Nephron (organoid): ENCODE measurements around the gene ANTXRL.
"Not testable (repeated sequence)": the region's sequence is repeated elsewhere in the genome, so short reads cannot be mapped to it uniquely, and the experiment has no call there.

Source experiments
- H3K27ac Mint-ChIP-seq, 3 experiments: 2 replicates each; pipeline ENCODE4 v1.8.0; 2020; ENCODE audit warnings: mixed read lengths in 3 of 3, mild to moderate bottlenecking in 2 of 3, moderate library complexity in 1 of 3
- H3K27me3 Mint-ChIP-seq: 2 replicates; pipeline ENCODE4 v1.8.0; 2021; ENCODE audit warnings: low read depth, mild to moderate bottlenecking, moderate library complexity, mixed read lengths
- H3K36me3 Mint-ChIP-seq: 2 replicates; pipeline ENCODE4 v1.8.0; 2020; ENCODE audit warnings: low read depth, mixed read lengths
- H3K4me1 Mint-ChIP-seq: 2 replicates; pipeline ENCODE4 v1.8.0; 2020; ENCODE audit warnings: mixed read lengths
- H3K4me3 Mint-ChIP-seq, 3 experiments: 2 replicates each; pipeline ENCODE4 v1.8.0; 2020; ENCODE audit warnings: mild to moderate bottlenecking in 3 of 3, mixed read lengths in 3 of 3, moderate library complexity in 2 of 3
- H3K9me3 Mint-ChIP-seq: 2 replicates; pipeline ENCODE4 v1.8.0; 2020; ENCODE audit warnings: mixed read lengths
- TF ChIP-seq, protein P1 (sequence below), 3 experiments: fragments of 200-600 bp; sonication (generic); IDR thresholded peaks; one replicate each; pipeline ENCODE4 v1.5.0; 2021; ENCODE audit warnings: antibody characterized with exemption in 3 of 3; ENCODE audit not compliant: unreplicated experiment in 3 of 3

Gene ANTXRL

GRCh38 chr10:46245381-46245900 lies 41.4 kb upstream of the ANTXRL start:
- H3K27ac Mint-ChIP-seq = no peak overlapping the region
- H3K4me3 Mint-ChIP-seq = no peak overlapping the region
- TF ChIP-seq, protein P1, sequence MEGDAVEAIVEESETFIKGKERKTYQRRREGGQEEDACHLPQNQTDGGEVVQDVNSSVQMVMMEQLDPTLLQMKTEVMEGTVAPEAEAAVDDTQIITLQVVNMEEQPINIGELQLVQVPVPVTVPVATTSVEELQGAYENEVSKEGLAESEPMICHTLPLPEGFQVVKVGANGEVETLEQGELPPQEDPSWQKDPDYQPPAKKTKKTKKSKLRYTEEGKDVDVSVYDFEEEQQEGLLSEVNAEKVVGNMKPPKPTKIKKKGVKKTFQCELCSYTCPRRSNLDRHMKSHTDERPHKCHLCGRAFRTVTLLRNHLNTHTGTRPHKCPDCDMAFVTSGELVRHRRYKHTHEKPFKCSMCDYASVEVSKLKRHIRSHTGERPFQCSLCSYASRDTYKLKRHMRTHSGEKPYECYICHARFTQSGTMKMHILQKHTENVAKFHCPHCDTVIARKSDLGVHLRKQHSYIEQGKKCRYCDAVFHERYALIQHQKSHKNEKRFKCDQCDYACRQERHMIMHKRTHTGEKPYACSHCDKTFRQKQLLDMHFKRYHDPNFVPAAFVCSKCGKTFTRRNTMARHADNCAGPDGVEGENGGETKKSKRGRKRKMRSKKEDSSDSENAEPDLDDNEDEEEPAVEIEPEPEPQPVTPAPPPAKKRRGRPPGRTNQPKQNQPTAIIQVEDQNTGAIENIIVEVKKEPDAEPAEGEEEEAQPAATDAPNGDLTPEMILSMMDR (IDR thresholded peaks at IDR 0.05; ENCODE audit: unreplicated experiment in 3 of 3) = no peak
- H3K36me3 Mint-ChIP-seq = no peaks in the 10 kb centered on the region
- peaks cover 5% of the 10 kb centered on the region for H3K9me3 Mint-ChIP-seq
- peaks cover 17% of the 10 kb centered on the region for H3K27me3 Mint-ChIP-seq
- H3K4me1 Mint-ChIP-seq = no peaks in the 10 kb centered on the region

DNA sequence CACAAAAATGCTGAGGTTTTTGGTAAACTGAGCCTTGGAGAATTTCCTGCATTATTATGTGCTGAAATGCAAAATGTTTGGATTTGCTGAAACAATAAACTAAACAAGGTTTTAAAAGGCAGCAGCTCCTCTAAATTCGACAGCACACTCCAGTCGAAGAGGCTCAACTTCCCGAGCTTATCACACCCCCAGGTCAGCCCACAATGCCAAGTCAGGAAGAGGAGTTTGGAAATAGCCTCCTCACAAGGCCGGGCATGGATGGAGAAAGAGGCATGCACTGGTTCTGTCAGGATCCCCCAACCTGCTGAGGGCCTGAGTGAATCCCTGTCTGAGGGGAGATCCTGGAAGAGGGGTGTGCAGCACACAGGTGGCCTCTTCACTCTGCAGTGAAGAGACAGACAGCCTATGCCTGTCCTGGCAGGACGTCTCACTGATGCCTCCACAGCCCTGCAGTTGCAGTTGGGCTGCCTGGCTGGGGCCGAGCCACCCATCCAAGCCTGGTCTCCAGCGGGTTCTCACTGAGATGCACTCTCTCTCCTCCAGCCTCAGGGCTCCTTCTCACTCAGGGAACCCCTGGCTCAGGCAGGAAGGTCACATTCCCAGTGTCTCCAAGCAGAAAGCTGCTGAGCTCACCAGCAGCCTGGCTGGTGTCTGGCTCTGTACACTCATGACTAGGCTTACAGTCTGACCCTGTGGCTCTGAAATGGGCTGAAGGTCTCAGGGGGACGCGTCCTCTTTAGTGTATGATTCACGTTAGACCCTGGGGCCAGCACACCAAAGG lies 40.2 kb upstream of the ANTXRL start:
- not testable (repeated sequence) for H3K36me3 Mint-ChIP-seq, H3K4me1 Mint-ChIP-seq, H3K4me3 Mint-ChIP-seq, H3K9me3 Mint-ChIP-seq, H3K27ac Mint-ChIP-seq
- H3K27me3 Mint-ChIP-seq = peaks cover 19% of the 10 kb centered on the region

GRCh38 chr10:46247181-46247475 lies 39.7 kb upstream of the ANTXRL start:
- TF ChIP-seq, protein P1 (IDR thresholded peaks at IDR 0.05; ENCODE audit: unreplicated experiment in 3 of 3) = no peak
- Mint-ChIP-seq H3K36me3 (no peaks in the 10 kb centered on the region), H3K4me3 (no peak overlapping the region), H3K27ac (no peak overlapping the region), H3K4me1 (no peaks in the 10 kb centered on the region), H3K27me3 (peaks cover 17% of the 10 kb centered on the region), H3K9me3 (peaks cover 4% of the 10 kb centered on the region)

DNA sequence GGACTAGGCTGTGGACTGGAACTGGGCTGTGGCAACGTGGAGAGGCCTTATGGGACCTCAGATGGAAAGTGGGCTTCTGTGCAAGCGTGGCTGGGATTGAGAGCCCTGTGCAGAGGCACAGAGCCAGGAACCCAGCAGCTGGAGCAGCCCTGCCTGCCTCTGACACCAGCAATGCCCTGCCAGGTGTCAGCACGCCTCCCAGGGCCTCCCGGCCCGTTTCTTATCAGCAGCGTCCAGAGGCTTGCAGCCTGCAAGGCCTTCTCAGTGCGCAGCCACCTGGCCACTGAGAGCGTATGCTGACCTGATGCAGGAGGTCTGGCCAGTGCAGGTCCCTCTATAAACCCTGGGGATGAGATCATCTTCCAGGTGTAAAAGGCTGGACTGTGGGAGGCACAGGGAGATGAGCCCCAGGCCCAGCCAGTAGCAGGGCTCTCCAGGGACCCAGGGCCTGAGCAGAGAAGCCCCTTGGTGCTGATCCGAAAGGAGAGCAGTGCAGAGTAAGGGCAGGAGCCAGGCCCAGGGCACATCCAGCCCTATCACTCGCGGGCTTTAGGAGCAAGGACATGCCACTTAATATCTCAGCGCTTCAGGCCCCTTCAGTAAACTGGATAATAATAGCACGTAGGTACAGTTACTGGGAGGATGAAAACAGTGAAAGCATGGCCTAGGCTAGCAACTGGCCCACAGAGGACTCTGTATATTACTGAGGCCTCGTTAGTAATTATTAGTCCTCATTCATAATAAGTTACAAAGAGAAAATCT lies 38.8 kb upstream of the ANTXRL start:
- no peak overlapping the region for H3K27ac Mint-ChIP-seq
- no peaks in the 10 kb centered on the region for H3K9me3 Mint-ChIP-seq
- H3K4me1 Mint-ChIP-seq = no peaks in the 10 kb centered on the region
- H3K27me3 Mint-ChIP-seq = peaks cover 15% of the 10 kb centered on the region
- TF ChIP-seq, protein P1 (IDR thresholded peaks at IDR 0.05; ENCODE audit: unreplicated experiment in 3 of 3) = no peak
- H3K4me3 Mint-ChIP-seq = no peak overlapping the region
- H3K36me3 Mint-ChIP-seq = no peaks in the 10 kb centered on the region

DNA sequence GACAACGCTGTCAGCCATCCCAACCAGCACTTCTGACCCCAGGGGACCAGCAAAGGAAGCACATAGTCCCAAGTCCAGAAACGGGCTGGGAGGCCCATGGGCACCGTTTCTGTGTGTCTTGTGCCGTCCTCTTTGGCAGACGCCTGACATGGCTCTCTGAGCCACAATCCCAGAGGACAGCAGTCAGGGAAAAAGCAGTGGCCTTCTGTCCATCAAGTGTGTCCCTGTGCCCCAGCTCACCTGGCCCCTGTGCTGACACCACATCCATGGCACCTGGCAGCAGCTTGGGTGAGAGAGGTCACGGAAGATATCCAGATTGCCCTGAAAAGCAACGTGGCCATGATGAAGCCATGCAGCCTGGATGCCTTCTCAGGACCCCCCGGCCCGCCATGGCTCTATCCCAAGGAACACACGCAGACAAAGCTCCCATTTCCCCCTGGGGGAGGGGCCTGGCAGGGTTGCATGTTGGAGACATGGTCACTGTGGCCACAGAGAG lies 38.1 kb upstream of the ANTXRL start:
- Mint-ChIP-seq H3K4me3 (no peak overlapping the region), H3K4me1 (no peaks in the 10 kb centered on the region), H3K27me3 (peaks cover 14% of the 10 kb centered on the region), H3K36me3 (no peaks in the 10 kb centered on the region), H3K27ac (no peak overlapping the region), H3K9me3 (no peaks in the 10 kb centered on the region)
- TF ChIP-seq, protein P1 (IDR thresholded peaks at IDR 0.05; ENCODE audit: unreplicated experiment in 3 of 3) = no peak

DNA sequence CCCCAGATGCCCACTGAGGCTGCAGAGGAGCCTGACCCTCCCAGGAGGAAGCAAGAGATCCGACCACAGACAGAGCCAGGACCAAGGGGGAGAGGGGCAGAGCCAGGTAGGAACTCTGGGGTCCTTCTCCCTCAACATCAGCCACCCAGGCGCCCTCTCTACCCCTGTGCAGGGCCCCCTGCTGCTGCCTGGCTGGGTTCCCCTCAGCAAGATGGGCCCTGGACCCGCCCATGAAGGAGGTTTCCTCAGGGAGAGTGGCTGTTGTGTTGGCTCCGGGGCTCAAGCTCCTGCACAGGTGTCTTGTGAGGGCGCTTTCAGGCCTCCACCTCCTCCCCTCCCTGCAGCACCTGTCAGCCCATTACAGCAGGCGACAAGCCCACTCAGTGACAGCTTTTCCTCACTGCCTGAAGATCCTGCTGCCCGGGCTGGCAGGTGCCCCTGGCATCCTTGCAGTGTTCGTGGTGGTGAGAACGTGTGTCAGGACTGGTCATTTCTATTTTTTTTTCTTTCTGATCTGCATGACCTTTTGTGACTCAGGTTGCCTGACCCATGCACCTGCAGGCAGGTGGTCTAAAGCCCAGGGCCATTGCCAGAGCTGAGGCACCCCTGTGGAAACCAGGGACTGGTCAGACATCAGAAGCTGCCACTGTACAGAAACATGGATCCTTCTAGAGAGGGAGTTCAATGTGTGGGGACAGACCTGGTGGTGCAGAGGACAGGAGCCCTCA lies 37.0 kb upstream of the ANTXRL start:
- H3K4me3 Mint-ChIP-seq, H3K36me3 Mint-ChIP-seq, H3K27me3 Mint-ChIP-seq, H3K4me1 Mint-ChIP-seq, H3K27ac Mint-ChIP-seq, H3K9me3 Mint-ChIP-seq: not testable (repeated sequence)
